D721Med (cell line): Measurements from ENCODE around the gene PPIP5K2.

Experiments
- DNase-seq: peaks from one replicate; pipeline ENCODE4 v3.0.0; 2011; ENCODE audit warnings: low spot score; ENCODE audit not compliant: insufficient read length
- FAIRE-seq: peaks from 2 replicates; lab custom pipeline; 2011; peaks lifted over from hg19 to GRCh38; lab: Jason Lieb, UNC
- TF ChIP-seq, protein P1 (sequence below): IDR thresholded peaks from 2 replicates; pipeline ENCODE4 v1.5.1; 2012; ENCODE audit warnings: mild to moderate bottlenecking, control low read depth; ENCODE audit not compliant: insufficient read depth; ENCODE audit errors: missing control alignments

The PPIP5K2 gene

DNA sequence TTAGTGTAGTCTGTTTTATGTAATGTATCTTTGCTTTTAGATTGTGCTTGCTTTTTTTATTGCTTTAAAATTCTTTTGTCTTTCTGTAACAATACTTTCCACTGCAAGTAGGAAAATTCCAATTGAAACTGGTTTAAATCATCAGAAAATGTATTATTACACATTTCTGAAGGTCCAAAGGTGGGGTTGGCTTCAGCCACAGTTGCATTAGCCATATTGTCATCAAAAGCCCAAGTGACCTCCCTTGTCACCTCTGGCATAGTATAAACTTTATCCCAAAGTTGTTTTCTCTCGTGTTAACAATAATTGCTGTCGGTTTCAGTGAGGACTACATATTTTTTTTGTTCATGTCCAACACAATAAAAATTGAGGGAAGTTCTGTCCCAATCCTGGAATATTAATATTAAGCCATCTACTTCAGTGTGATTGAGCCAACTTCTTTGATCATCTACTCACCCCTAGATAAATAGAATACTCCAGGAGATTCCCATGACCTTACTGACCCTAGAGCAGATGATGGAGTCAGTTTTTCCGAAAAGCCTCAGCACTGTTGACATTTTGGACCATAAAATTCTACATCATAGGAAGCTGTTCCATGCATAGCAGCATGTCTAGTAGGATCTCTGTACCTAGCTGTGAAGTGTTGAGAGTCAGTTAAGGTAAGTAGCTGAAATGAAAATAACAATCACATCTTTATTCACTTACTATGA is 86.0 kb downstream of the PPIP5K2 start:
- FAIRE-seq (no peak), DNase-seq (no peak)
- TF ChIP-seq, protein P1, sequence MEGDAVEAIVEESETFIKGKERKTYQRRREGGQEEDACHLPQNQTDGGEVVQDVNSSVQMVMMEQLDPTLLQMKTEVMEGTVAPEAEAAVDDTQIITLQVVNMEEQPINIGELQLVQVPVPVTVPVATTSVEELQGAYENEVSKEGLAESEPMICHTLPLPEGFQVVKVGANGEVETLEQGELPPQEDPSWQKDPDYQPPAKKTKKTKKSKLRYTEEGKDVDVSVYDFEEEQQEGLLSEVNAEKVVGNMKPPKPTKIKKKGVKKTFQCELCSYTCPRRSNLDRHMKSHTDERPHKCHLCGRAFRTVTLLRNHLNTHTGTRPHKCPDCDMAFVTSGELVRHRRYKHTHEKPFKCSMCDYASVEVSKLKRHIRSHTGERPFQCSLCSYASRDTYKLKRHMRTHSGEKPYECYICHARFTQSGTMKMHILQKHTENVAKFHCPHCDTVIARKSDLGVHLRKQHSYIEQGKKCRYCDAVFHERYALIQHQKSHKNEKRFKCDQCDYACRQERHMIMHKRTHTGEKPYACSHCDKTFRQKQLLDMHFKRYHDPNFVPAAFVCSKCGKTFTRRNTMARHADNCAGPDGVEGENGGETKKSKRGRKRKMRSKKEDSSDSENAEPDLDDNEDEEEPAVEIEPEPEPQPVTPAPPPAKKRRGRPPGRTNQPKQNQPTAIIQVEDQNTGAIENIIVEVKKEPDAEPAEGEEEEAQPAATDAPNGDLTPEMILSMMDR, result no peak

DNA sequence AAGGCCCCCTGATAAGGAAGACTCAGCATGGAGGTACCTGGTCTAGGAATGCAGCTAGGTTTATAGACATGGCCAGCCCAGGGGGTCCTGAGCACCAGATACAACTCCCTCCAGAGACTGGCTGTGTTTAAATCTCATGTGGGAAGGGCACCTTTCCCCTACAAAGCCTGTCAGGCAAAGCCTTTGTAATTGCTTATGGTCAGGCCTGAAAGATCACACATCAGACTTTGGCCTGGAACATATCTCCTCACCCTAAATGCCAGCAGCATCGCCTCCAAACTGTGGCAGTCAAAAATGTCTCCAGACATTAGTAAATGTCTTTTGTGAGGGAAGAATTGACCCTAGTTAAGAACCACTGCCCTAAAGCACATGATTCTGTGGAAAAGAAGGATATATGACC is 86.9 kb downstream of the PPIP5K2 start:
- TF ChIP-seq, protein P1, result no peak
- DNase-seq, result no peak
- FAIRE-seq, result no peak

GRCh38 chr5:103207653-103208052 is 87.6 kb downstream of the PPIP5K2 start:
- no peak for DNase-seq
- FAIRE-seq, result no peak
- TF ChIP-seq, protein P1, result no peak

DNA sequence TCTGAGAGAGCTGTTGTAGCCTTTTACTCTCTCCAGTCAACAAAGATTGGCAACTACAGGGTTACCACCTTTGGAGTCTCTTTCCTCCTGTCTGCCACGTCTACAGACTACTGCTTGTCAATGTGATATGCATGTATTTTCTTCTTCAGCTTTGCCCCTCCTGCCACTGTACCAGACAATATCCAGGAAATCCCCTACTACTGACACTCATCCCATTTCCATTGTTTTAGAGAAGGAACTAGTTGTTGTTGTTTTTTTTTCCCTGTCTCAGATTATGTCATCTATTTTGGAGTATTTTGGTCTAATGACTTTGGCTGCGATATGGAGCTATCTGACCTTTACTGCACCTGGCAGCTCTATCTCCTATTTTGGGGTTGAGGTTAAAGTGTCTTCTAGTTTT is 88.4 kb downstream of the PPIP5K2 start:
- TF ChIP-seq, protein P1, result no peak
- no peak for DNase-seq
- no peak for FAIRE-seq

DNA sequence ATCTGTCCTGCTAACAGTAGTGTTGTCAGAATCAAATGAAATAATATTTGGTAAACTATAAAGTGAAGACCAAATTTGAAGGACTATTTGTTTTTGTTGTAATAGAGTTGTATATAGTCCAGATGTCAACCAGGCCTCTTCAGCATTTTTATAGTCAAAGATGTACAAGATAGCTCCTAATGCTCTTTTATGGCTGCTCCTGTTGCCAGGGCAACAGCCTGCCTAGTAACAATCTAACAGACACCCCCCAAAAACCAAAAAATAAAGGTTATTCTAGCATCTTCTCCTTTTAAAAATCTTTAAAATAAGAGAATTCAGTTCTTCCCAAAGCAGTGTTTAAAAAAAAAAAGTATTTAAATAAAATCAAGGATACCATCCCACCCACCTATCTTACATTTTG is 89.0 kb downstream of the PPIP5K2 start:
- TF ChIP-seq, protein P1, result no peak
- FAIRE-seq (no peak), DNase-seq (no peak)

- no peak for FAIRE-seq
- DNase-seq, result no peak
- TF ChIP-seq, protein P1, result no peak
Observed at GRCh38 chr5:103210952-103211351, 90.9 kb downstream of the PPIP5K2 start.
